ENCODE results near the gene PRPF38A.
A peak's percentile ranks its signal among the peaks of the same experiment; 100 is the strongest.
"Not testable (repeated sequence)": the region's sequence is repeated elsewhere in the genome, so short reads cannot be mapped to it uniquely, and the experiment has no call there.

The PRPF38A gene

DNA sequence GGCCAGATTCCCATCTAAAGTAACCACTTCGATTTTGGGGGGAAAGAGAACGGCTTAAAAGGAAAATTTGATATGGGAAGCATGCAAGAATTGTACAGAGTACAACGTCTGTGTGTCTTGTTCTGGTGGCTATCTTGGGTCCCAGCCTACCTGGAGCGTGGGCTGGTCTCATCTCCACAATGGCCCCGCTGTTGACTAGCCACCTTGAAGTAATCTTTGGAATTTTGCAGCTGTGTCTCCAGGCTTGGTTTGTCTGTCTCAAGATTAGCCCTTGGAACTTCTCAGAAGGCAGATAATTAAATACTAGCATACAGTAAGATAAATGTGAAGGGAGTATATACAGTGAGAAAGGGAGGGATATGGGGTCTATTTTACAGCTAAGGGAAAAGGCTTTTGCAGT, 37.1 kb upstream of the PRPF38A start:
- TF ChIP-seq, protein P1, sequence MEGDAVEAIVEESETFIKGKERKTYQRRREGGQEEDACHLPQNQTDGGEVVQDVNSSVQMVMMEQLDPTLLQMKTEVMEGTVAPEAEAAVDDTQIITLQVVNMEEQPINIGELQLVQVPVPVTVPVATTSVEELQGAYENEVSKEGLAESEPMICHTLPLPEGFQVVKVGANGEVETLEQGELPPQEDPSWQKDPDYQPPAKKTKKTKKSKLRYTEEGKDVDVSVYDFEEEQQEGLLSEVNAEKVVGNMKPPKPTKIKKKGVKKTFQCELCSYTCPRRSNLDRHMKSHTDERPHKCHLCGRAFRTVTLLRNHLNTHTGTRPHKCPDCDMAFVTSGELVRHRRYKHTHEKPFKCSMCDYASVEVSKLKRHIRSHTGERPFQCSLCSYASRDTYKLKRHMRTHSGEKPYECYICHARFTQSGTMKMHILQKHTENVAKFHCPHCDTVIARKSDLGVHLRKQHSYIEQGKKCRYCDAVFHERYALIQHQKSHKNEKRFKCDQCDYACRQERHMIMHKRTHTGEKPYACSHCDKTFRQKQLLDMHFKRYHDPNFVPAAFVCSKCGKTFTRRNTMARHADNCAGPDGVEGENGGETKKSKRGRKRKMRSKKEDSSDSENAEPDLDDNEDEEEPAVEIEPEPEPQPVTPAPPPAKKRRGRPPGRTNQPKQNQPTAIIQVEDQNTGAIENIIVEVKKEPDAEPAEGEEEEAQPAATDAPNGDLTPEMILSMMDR (IDR thresholded peaks at IDR 0.05): no peak
- no peak for DNase-seq (ENCODE audit: low spot score)
- Histone ChIP-seq H3K4me3 (no peak overlapping the region), H3K27ac (no peak overlapping the region)

DNA sequence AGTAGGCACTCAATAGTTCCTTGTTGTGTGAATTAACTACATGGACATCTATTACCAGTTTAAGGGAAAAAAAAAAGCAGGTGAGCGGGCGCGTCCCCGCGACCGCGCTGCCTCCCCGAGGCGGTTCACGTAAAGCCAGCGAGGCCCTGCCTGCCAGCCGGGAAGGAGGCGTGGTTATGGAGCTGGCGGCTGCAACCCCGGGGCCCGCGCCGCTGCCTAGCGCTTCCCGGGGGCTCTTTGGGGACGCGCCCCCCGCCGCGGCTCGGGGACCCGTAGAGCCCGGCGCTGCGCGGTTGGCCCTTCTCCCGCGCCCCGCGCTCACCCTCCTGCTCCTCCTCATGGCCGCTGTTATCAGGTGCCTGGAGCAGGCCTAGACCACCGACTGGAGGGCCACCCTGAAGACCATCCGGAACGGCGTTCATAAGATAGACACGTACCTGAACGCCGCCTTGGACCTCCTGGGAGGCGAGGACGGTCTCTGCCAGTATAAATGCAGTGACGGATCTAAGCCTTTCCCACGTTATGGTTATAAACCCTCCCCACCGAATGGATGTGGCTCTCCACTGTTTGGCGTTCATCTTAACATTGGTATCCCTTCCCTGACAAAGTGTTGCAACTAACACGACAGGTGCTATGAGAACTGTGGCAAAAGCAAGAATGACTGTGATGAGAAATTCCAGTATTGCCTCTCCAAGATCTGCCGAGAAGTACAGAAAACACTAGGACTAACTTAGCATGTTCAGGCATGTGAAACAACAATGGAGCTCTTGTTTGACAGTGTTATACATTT, 35.8 kb upstream of the PRPF38A start:
- peak overlapping the region; percentile 67 for H3K4me3 ChIP-seq
- TF ChIP-seq, protein P1 (IDR thresholded peaks at IDR 0.05): no peak
- DNase-seq (ENCODE audit: low spot score): no peak
- H3K27ac ChIP-seq: peak overlapping the region in 1 of 2 donors; percentile 9

DNA sequence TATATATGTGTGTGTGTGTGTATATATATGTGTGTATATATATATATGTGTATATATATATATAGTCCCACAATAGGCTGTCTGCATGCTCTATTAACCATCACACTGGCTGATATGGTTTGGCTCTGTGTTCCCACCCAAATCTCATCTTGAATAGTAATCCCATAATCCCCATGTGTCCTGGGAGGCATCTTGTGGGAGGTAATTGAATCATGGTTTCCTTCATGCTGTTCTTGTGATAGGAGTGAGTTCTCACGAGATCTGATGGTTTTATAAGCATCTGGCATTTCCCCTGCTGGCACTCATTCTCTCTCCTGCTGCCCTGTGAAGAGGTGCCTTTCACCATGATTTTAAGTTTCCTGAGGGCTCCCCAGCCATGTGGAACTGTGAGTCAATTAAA, 34.6 kb upstream of the PRPF38A start:
- H3K27ac ChIP-seq; DNase-seq (ENCODE audit: low spot score); H3K4me3 ChIP-seq: not testable (repeated sequence)

DNA sequence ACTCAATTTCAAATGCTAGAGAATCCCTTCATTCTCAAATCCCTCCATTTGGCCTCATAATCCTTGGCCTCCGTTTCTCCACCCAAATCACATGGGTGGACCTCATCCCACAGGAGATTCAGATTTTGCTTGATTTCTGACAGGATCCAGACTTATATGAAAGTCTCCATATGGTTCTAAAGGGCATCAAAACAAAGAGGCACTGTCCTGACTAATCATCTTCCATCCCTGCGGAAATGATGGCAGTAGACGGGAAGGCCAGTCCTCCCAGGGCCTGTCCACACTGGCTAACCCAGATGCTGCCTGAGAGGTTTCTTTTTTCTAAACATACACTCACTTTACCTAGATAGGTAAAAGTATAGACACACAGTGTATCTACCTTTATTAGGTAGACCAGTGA, 19.0 kb upstream of the PRPF38A start:
- H3K27ac ChIP-seq: no peak overlapping the region
- no peak overlapping the region for H3K4me3 ChIP-seq
- TF ChIP-seq, protein P1 (IDR thresholded peaks at IDR 0.05): no peak
- no peak for DNase-seq (ENCODE audit: low spot score)

DNA sequence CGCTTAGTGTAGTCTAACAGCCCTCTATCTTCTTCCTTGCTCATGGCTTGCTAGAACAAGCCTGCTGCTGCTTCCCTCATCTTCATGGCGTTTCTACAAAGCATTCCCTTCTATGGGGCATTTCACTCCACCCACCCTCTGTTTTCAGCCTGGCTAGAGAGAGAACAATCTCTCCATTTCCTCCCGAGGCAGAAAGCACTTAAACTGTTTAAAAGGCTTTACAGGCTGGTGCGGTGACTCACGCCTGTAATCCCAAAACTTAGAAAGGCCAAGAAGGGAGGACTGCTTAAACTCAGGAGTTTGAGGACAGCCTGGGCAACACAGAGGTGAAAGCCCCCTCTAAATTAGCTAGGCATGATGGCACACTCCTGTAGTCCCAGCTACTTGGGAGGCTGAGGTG, 17.9 kb upstream of the PRPF38A start:
- Histone ChIP-seq H3K27ac (no peak overlapping the region), H3K4me3 (no peak overlapping the region)
- TF ChIP-seq, protein P1 (IDR thresholded peaks at IDR 0.05): no peak
- no peak for DNase-seq (ENCODE audit: low spot score)

DNA sequence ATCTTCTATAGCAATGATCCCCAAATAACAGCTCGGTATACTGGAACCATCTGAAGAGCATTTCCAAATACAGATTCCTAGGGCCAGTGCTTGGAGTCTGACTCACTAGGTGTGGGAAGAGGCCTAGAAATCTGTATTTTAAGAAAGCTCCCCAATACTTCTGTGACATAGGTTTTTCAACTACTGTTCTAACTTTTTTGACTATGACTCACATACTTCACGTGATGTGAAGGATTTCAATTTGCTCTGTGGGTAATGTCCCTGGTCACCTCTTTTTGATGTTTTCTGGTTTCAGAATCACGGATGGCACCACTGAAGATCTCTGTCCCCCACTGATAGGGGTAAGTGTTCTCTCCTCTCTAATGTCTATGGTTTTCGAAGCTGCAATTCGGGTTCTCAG, 11.2 kb upstream of the PRPF38A start:
- TF ChIP-seq, protein P1 (IDR thresholded peaks at IDR 0.05): no peak
- no peak for DNase-seq (ENCODE audit: low spot score)
- Histone ChIP-seq H3K4me3 (no peak overlapping the region), H3K27ac (no peak overlapping the region)

DNA sequence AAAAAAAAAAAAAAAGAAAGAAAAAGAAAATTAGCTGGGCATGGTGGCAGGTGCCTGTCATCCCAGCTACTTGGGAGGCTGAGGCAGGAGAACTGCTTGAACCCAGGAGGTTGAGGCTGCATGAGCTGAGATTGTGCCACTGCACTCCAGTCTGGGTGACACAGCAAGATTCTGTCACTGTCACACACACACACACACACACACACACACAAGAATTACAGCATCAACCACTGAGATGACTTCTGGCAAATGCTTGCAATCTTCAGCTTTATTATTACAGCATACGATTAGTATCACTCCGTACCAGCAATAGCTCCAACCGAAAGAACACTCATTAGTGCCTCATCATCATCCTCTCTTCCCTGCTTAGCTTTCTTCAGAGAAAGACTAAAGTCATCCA, 4.8 kb upstream of the PRPF38A start:
- Histone ChIP-seq H3K27ac (no peak overlapping the region), H3K4me3 (no peak overlapping the region)
- DNase-seq (ENCODE audit: low spot score): no peak
- TF ChIP-seq, protein P1 (IDR thresholded peaks at IDR 0.05): no peak
